GM23338 (cell line): Measurements from ENCODE around the gene PORCN. TPM values are rescaled to one million over a fixed set of nuclear protein-coding genes. Genes with fewer than 3 reads are reported as not detected.

ENCODE experiments used
- ATAC-seq: fragments of 200-7000 bp; cut with Tn5 transposase; 3 replicates; pipeline ENCODE4 v1.9.1; 2020
- DNase-seq: peaks from one replicate; pipeline ENCODE4 v3.0.0-alpha.2; 2015; ENCODE audit warnings: low spot score
- H2AFZ ChIP-seq: fragments of 200-600 bp; sonication (generic); 2 replicates; pipeline ENCODE4 v1.8.0; 2016; ENCODE audit warnings: antibody characterized with exemption, mild to moderate bottlenecking, moderate library complexity
- H3F3A ChIP-seq: fragments of 200-600 bp; sonication (generic); replicated peaks from 2 replicates; pipeline ENCODE4 v1.8.0; 2017; ENCODE audit warnings: antibody characterized with exemption, mixed run types, low read depth
- H3K27ac ChIP-seq: fragments of 200-600 bp; sonication (generic); 2 replicates; pipeline ENCODE4 v1.6.1; 2016; ENCODE audit warnings: low read depth
- H3K27me3 ChIP-seq: fragments of 200-600 bp; sonication (generic); 2 replicates; pipeline ENCODE4 v1.8.0; 2016; ENCODE audit warnings: mild to moderate bottlenecking, mixed run types, moderate library complexity; ENCODE audit not compliant: insufficient read depth
- H3K36me3 ChIP-seq: fragments of 200-600 bp; sonication (generic); 2 replicates; pipeline ENCODE4 v1.8.0; 2016; ENCODE audit warnings: mild to moderate bottlenecking; ENCODE audit not compliant: insufficient read depth
- H3K4me1 ChIP-seq: fragments of 200-600 bp; sonication (generic); 2 replicates; pipeline ENCODE4 v1.8.0; 2016; ENCODE audit warnings: mild to moderate bottlenecking, moderate library complexity; ENCODE audit not compliant: insufficient read depth
- H3K4me2 ChIP-seq: fragments of 200-600 bp; sonication (generic); 2 replicates; pipeline ENCODE4 v1.7.1; 2017; ENCODE audit warnings: mixed run types
- H3K4me3 ChIP-seq: fragments of 200-600 bp; sonication (generic); 2 replicates; pipeline ENCODE4 v1.6.1; 2016; ENCODE audit warnings: mixed run types
- H3K79me2 ChIP-seq: fragments of 200-600 bp; sonication (generic); replicated peaks from 2 replicates; pipeline ENCODE4 v1.8.0; 2017; ENCODE audit warnings: mild to moderate bottlenecking; ENCODE audit not compliant: insufficient read depth
- H3K9me2 ChIP-seq: fragments of 200-600 bp; sonication (generic); 2 replicates; pipeline ENCODE4 v1.8.0; 2017; ENCODE audit not compliant: insufficient read depth
- H4K20me1 ChIP-seq: fragments of 200-600 bp; sonication (generic); replicated peaks from 2 replicates; pipeline ENCODE4 v1.8.0; 2017; ENCODE audit warnings: mild to moderate bottlenecking; ENCODE audit not compliant: insufficient read depth
- H3K27ac Mint-ChIP-seq: 2 replicates; pipeline ENCODE4 v1.8.0; 2020; ENCODE audit warnings: inconsistent platforms, mild to moderate bottlenecking, moderate library complexity, mixed read lengths
- H3K27me3 Mint-ChIP-seq: 3 replicates; pipeline ENCODE4 v1.8.0; 2022; ENCODE audit warnings: low read depth, mild to moderate bottlenecking, moderate library complexity, mixed read lengths, inconsistent platforms; ENCODE audit not compliant: insufficient read depth, poor library complexity
- H3K36me3 Mint-ChIP-seq: 3 replicates; pipeline ENCODE4 v1.8.0; 2021; ENCODE audit warnings: low read depth, mild to moderate bottlenecking, inconsistent platforms, moderate library complexity, mixed read lengths
- H3K4me1 Mint-ChIP-seq: 3 replicates; pipeline ENCODE4 v1.8.0; 2020; ENCODE audit warnings: mild to moderate bottlenecking, inconsistent platforms, mixed read lengths
- H3K4me3 Mint-ChIP-seq: 3 replicates; pipeline ENCODE4 v1.8.0; 2021; ENCODE audit warnings: moderate library complexity, mild to moderate bottlenecking, inconsistent platforms, mixed read lengths
- H3K9me3 Mint-ChIP-seq: 3 replicates; pipeline ENCODE4 v1.8.0; 2020; ENCODE audit warnings: moderate library complexity, mild to moderate bottlenecking, inconsistent platforms, mixed read lengths
- CREB1 ChIP-seq: fragments of 250-450 bp; sonication (Bioruptor Pico); IDR thresholded peaks from 2 replicates; pipeline ENCODE4 v1.5.0; 2020; ENCODE audit warnings: low read depth, mild to moderate bottlenecking, moderate library complexity
- ETS1 ChIP-seq: IDR thresholded peaks from 2 replicates; pipeline ENCODE4 v1.6.1; 2016; ENCODE audit warnings: antibody characterized with exemption
- EZH2 ChIP-seq: fragments of 200-600 bp; sonication (generic); IDR thresholded peaks from one replicate; pipeline ENCODE4 v1.8.0; 2017; ENCODE audit warnings: antibody characterized with exemption, mild to moderate bottlenecking, low read depth; ENCODE audit not compliant: unreplicated experiment
- EZH2phosphoT487 ChIP-seq: fragments of 200-600 bp; sonication (generic); IDR thresholded peaks from one replicate; pipeline ENCODE4 v1.8.1; 2018; ENCODE audit warnings: antibody characterized with exemption; ENCODE audit not compliant: unreplicated experiment
- JUNB ChIP-seq: IDR thresholded peaks from one replicate; pipeline ENCODE4 v1.6.1; 2016; ENCODE audit warnings: antibody characterized with exemption; ENCODE audit not compliant: unreplicated experiment
- NANOG ChIP-seq: IDR thresholded peaks from 2 replicates; pipeline ENCODE4 v1.6.1; 2016; ENCODE audit warnings: antibody characterized with exemption, borderline replicate concordance
- POLR2AphosphoS5 ChIP-seq: IDR thresholded peaks from 2 replicates; pipeline ENCODE4 v1.6.1; 2016; ENCODE audit warnings: antibody characterized with exemption, low read depth
- REST ChIP-seq: IDR thresholded peaks from one replicate; pipeline ENCODE4 v1.6.1; 2018; ENCODE audit warnings: antibody characterized with exemption; ENCODE audit not compliant: unreplicated experiment
- STAT1 ChIP-seq: IDR thresholded peaks from one replicate; pipeline ENCODE4 v1.6.1; 2016; ENCODE audit warnings: antibody characterized with exemption; ENCODE audit not compliant: unreplicated experiment
- ZNF331 ChIP-seq: fragments of 250-450 bp; sonication (Bioruptor Pico); IDR thresholded peaks from 2 replicates; pipeline ENCODE4 v1.5.0; 2020; ENCODE audit warnings: low read depth, mild to moderate bottlenecking, moderate library complexity
- ZNF462 ChIP-seq: fragments of 250-450 bp; sonication (Bioruptor Pico); IDR thresholded peaks from 2 replicates; pipeline ENCODE4 v1.5.0; 2020; ENCODE audit warnings: mild to moderate bottlenecking, moderate library complexity
- polyA plus RNA-seq: library from polyadenylated mRNA; unstranded; fragments of >200 nt; fragmentation: Nextera tagmentation; extraction: Ambion mirVana; gene quantifications from 2 replicates; pipeline ENCODE4 v1.2.1, GENCODE V29; 2016
- total RNA-seq: library from RNA; depleted of rRNA; stranded (reverse); fragments of >200 nt; shearing (Covaris generic); gene quantifications from 2 replicates; pipeline ENCODE4 v1.2.3, GENCODE V29; 2014

Gene PORCN
- total and polyA plus RNA-seq, 2 experiments from 2014 or later: 19.4 to 28.5 TPM

- TF ChIP-seq ZNF462 (CRISPR knock-in tag) (no peak), ZNF331 (CRISPR knock-in tag) (no peak), ETS1 (no peak), POLR2AphosphoS5 (no peak), EZH2 (no peak), CREB1 (CRISPR knock-in tag) (no peak), STAT1 (no peak), EZH2phosphoT487 (no peak)
These were observed 13.5 kb downstream of the PORCN start (continued) for GRCh38 chrX:48522291-48522690.

- ATAC-seq: no peak
- no peak overlapping the region for H3K4me2 ChIP-seq
- TF ChIP-seq REST (no peak), JUNB (no peak), NANOG (no peak), EZH2phosphoT487 (no peak), STAT1 (no peak), ZNF331 (CRISPR knock-in tag) (no peak)
These were observed 14.9 kb downstream of the PORCN start for GRCh38 chrX:48523682-48524081.

More at GRCh38 chrX:48523682-48524081, 14.9 kb downstream of the PORCN start:
- Mint-ChIP-seq H3K9me3 (no peaks in the 10 kb centered on the region), H3K4me1 (peaks cover 11% of the 10 kb centered on the region; the same call in 2 of the 3 replicates), H3K27me3 (peaks cover 2% of the 10 kb centered on the region), H3K27ac (no peak overlapping the region), H3K36me3 (peaks cover 36% of the 10 kb centered on the region), H3K4me3 (peak overlapping the region; percentile 40; the same call in 2 of the 3 replicates)
- Histone ChIP-seq H3K4me1 (no peaks in the 10 kb centered on the region), H3K79me2 (peaks cover 17% of the 10 kb centered on the region), H2AFZ (no peak overlapping the region), H3K4me3 (no peak overlapping the region), H3K27ac (no peak overlapping the region), H4K20me1 (no peaks in the 10 kb centered on the region), H3F3A (no peaks in the 10 kb centered on the region), H3K9me2 (no peaks in the 10 kb centered on the region), H3K27me3 (no peaks in the 10 kb centered on the region), H3K36me3 (peaks cover 9% of the 10 kb centered on the region)
- no peak for DNase-seq
